ENCODE measurements around the gene UNC5B. TPM values are rescaled to one million over a fixed set of nuclear protein-coding genes. Genes with fewer than 3 reads are reported as not detected.

Gene UNC5B
- total and polyA plus RNA-seq, 8 donors = 14.4 to 31.2 (median 21.4) TPM

DNA sequence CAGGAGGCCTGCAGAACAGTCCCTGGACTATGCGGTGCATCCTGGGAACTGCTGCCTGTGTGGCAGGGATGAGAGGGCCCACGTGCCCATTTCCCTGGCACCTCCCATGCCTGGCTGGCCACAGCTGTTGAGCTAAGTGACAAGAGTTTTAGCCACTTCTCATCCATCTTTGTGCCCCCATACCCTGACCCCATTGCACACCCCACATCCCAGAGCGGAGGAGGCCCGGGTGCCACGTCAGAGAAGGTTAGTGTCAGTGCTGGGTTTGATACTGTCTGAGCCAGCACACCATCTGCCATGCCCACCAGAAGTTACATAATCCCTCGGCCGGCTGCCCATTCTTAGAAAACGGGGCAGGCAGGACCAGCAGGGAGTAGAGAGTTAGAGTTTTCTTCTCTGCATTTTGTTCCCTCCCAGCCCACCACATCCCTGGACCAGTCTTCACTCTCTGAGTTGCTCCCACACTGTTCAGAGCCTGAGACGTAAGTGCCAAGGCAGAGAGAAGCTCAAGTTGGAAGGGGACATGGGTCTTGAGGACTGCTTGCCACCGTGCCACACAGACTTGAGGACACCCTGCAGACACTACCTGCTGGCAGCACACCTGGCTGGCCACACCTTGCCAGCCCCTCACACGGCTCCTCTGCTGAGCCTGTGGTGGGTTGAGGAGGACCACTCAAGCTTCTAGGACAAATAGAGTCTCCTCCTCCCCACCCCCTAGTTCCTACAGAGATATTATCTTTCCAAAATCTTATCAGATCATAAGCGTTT, 13.1 kb downstream of the UNC5B start:
- ATAC-seq (no peak), DNase-seq (no peak)
- intact Hi-C loops (cut with DNase I) = no loop called here
- no peak for TF ChIP-seq CTCF (IDR thresholded peaks at IDR 0.05)
- Histone ChIP-seq H3K27ac (no peak overlapping the region), H3K27me3 (no peaks in the 10 kb centered on the region), H3K9me3 (no peaks in the 10 kb centered on the region), H3K4me3 (no peak overlapping the region), H3K36me3 (no peaks in the 10 kb centered on the region), H3K4me1 (no peaks in the 10 kb centered on the region)

DNA sequence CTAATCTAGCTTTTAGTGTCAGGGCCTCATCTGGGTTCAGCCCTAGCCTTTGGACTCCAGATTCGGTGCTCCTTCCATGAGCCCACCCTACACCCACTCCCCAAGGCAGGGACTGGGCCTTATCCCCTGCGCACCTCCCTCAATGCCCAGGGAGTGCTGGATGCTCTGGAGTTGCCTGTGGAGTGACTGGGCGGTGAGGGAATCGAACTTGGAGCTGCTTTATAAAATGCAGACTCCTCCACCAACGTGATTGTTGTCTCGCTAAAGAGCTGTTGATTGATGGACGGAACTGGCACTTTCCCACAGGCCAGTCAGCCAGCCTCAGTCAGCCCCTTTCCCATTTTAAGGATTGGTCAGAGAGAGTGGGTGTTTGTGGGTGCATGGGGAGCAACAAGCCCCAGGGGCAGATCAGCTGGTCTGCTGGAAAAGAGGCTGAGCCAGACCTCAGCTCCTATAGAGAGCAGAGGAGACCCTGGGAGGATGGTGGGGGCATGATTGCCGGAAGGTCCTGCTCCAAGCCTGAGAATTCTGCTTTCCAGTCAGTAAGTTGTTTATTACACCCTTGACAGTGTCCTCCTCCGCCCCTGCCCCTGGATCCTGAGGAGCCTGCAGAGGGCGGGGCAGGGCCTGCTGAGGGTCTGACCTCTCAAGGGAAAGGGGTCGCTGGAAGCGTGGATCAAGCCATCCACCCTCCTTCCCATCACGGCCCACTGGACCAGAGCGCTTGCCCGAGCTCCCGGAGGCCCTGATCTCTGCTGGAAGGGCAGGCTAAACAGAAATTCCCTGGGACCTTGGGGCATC, 16.7 kb downstream of the UNC5B start:
- Histone ChIP-seq H3K36me3 (no peaks in the 10 kb centered on the region), H3K27ac (no peak overlapping the region), H3K4me1 (peaks cover 22 to 28% of the 10 kb centered on the region in 2 donors), H3K27me3 (no peaks in the 10 kb centered on the region), H3K9me3 (no peaks in the 10 kb centered on the region), H3K4me3 (no peak overlapping the region)
- TF ChIP-seq CTCF (IDR thresholded peaks at IDR 0.05) = no peak
- intact Hi-C loops (cut with DNase I) = no loop called here
- DNase-seq (no peak), ATAC-seq (no peak)

DNA sequence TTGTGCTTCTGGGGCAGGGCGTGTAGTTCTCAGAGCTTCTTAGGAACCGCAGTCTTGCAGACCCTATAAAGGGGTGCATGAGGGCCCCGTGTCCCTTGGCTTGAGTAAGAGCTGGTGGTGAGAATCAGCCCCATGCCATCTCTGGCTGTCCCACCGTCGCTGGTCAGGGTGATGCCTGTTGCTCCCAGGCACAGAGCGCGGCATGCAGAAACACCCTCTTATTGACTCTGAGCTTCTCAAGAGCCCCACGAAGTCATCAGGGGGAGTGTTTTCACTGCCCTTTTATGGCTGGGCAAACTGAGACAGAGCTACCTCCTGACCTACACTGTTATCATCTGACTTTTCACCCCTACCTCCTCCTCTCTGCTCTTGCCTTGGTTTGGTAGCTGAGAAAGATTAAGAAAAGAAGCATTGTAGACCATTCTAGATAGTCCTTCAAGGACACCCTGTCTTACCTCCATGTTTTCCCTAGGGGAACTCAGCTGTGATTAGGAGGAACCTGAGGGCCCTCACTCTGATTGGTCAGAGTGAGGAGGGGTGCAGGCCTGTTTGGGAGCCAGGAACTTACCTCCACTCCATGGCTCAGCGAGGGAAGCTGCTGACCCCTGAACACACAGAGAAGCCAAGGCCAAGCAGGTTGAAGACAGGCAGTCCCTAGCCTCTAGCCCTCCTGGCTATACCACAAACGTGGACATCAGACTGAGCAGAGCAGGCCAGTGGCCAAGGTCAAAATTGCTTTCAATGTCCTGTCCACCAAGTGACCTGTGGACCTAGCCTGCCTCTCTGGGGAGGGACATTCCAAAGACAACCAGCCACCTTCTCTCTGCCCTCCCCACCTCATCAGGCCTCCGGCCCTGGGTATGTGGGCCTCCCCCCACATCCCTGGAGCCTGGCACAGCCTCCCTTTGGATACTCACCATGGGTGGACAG, 17.6 kb downstream of the UNC5B start:
- Histone ChIP-seq H3K4me1 (peaks cover 28 to 37% of the 10 kb centered on the region in 2 donors), H3K36me3 (no peaks in the 10 kb centered on the region), H3K27me3 (no peaks in the 10 kb centered on the region), H3K9me3 (no peaks in the 10 kb centered on the region), H3K27ac (no peak overlapping the region), H3K4me3 (no peak overlapping the region)
- no peak for TF ChIP-seq CTCF (IDR thresholded peaks at IDR 0.05)
- DNase-seq (no peak), ATAC-seq (peak; percentile 20)
- intact Hi-C loops (cut with DNase I) = no loop called here

- peaks cover 35 to 44% of the 10 kb centered on the region in 2 donors for H3K4me1 ChIP-seq
Observed at GRCh38 chr10:71230656-71231025, 18.3 kb downstream of the UNC5B start.

More at GRCh38 chr10:71230656-71231025, 18.3 kb downstream of the UNC5B start:
- no peak for DNase-seq
- no peaks in the 10 kb centered on the region for H3K9me3 ChIP-seq
- no peaks in the 10 kb centered on the region for H3K27me3 ChIP-seq
- no peak overlapping the region for H3K27ac ChIP-seq
- no peak for TF ChIP-seq CTCF (IDR thresholded peaks at IDR 0.05)
- H3K4me3 ChIP-seq = no peak overlapping the region
- ATAC-seq = no peak
- H3K36me3 ChIP-seq = no peaks in the 10 kb centered on the region
- intact Hi-C loops (cut with DNase I) = no loop called here
